ENCODE results near the gene SLC6A9. TPM values are rescaled to one million over a fixed set of nuclear protein-coding genes. Genes with fewer than 3 reads are reported as not detected.

Gene SLC6A9
- total RNA-seq, 1 donor from 2014 or later = 24.3 TPM

- no peak for DNase-seq (ENCODE audit: extremely low spot score in 2 of 2)
- intact Hi-C loops (cut with DNase I) = no loop called here
- no peaks in the 10 kb centered on the region for H3K9me3 ChIP-seq
- H3K36me3 ChIP-seq = peaks cover 0 to 9% of the 10 kb centered on the region in 2 donors
- no peak overlapping the region for H3K27ac ChIP-seq
- H3K4me1 ChIP-seq = peaks cover 38% of the 10 kb centered on the region
- TF ChIP-seq POLR2AphosphoS5 (IDR thresholded peaks at IDR 0.05; ENCODE audit: insufficient read depth in 1 of 2, low read depth in 1 of 2) (no peak), CTCF (IDR thresholded peaks at IDR 0.05) (no peak), POLR2A (IDR thresholded peaks at IDR 0.05) (no peak)
- no peaks in the 10 kb centered on the region for H3K27me3 ChIP-seq
- no peak overlapping the region for H3K4me3 ChIP-seq
Observed at GRCh38 chr1:43982241-43982640, 49.0 kb downstream of the SLC6A9 start.

- H3K9me3 ChIP-seq = no peaks in the 10 kb centered on the region
- no peak overlapping the region for H3K4me3 ChIP-seq
- no peak overlapping the region for H3K27ac ChIP-seq
- TF ChIP-seq POLR2AphosphoS5 (IDR thresholded peaks at IDR 0.05; ENCODE audit: insufficient read depth in 1 of 2, low read depth in 1 of 2) (no peak), CTCF (IDR thresholded peaks at IDR 0.05) (no peak), POLR2A (IDR thresholded peaks at IDR 0.05) (no peak)
- no peaks in the 10 kb centered on the region for H3K27me3 ChIP-seq
- DNase-seq (ENCODE audit: extremely low spot score in 2 of 2) = no peak
- intact Hi-C loops (cut with DNase I) = no loop called here
- peaks cover 0 to 15% of the 10 kb centered on the region in 2 donors for H3K36me3 ChIP-seq
- peaks cover 44% of the 10 kb centered on the region for H3K4me1 ChIP-seq
Observed at GRCh38 chr1:43981636-43982035, 49.6 kb downstream of the SLC6A9 start.

- H3K4me3 ChIP-seq = no peak overlapping the region
- no peaks in the 10 kb centered on the region for H3K9me3 ChIP-seq
- intact Hi-C loops (cut with DNase I) = no loop called here
- no peak for TF ChIP-seq POLR2A (IDR thresholded peaks at IDR 0.05)
- no peak for TF ChIP-seq POLR2AphosphoS5 (IDR thresholded peaks at IDR 0.05; ENCODE audit: insufficient read depth in 1 of 2, low read depth in 1 of 2)
- TF ChIP-seq CTCF (IDR thresholded peaks at IDR 0.05) = no peak
- H3K36me3 ChIP-seq = peaks cover 0 to 19% of the 10 kb centered on the region in 2 donors
- H3K4me1 ChIP-seq = peaks cover 49% of the 10 kb centered on the region
- no peak for DNase-seq (ENCODE audit: extremely low spot score in 2 of 2)
- peak overlapping the region; percentile 5 for H3K27ac ChIP-seq
- no peaks in the 10 kb centered on the region for H3K27me3 ChIP-seq
Observed at GRCh38 chr1:43981135-43981491, 50.1 kb downstream of the SLC6A9 start.

GRCh38 chr1:43980255-43981134 lies 50.8 kb downstream of the SLC6A9 start:
- Histone ChIP-seq H3K9me3 (no peaks in the 10 kb centered on the region), H3K4me1 (peaks cover 56% of the 10 kb centered on the region), H3K36me3 (peaks cover 0 to 19% of the 10 kb centered on the region in 2 donors), H3K4me3 (peak overlapping the region; percentile 68 to 92), H3K27me3 (no peaks in the 10 kb centered on the region), H3K27ac (peak overlapping the region; percentile 72)
- DNase-seq (ENCODE audit: extremely low spot score in 2 of 2) = no peak
- TF ChIP-seq POLR2AphosphoS5 (IDR thresholded peaks at IDR 0.05; ENCODE audit: insufficient read depth in 1 of 2, low read depth in 1 of 2) (no peak), CTCF (IDR thresholded peaks at IDR 0.05) (no peak), POLR2A (IDR thresholded peaks at IDR 0.05) (no peak)
- intact Hi-C loops (cut with DNase I) = no loop called here
